ENCODE measurements around the gene HDAC9.
"Not testable (repeated sequence)": the region's sequence is repeated elsewhere in the genome, so short reads cannot be mapped to it uniquely, and the experiment has no call there.

The HDAC9 gene

DNA sequence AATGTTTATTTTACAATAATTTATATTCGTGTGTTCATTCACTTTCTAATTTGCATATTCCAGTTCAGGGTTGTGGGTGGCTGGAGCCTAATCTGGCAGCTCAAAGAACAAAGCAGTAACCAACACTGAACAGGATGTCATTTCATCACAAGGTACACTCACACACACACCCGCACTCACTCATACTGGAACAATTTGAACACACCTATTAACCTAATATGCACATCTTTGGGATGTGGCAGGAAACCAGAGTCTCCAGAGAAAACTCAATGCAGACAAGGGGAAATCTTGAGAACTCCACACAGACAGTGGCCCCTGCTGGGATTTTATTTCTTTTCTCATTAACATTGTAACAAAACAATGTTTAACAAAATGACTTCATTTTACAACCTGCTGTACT, 524.5 kb downstream of the HDAC9 start:
- no peak for DNase-seq (ENCODE audit: low read depth in 2 of 2)

DNA sequence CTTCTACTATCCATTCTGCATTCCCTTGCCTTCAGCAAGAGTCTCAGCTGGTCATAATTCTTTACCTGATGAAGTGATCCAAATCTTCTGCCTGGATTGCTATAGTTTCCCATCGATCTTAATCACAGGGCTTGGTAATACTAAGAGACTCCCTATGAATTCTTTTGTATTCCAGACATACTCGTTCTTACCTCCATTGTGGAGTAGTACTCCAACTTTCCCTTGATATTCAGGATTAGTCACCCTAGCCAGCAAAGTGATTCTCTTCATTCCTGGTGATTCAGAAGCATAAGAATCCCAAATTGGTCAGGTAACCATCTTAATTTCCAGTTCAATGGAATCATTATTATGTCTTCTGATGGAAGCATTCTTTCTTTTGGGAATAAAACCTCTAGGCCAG, 525.2 kb downstream of the HDAC9 start:
- no peak for DNase-seq (ENCODE audit: low read depth in 2 of 2)

DNA sequence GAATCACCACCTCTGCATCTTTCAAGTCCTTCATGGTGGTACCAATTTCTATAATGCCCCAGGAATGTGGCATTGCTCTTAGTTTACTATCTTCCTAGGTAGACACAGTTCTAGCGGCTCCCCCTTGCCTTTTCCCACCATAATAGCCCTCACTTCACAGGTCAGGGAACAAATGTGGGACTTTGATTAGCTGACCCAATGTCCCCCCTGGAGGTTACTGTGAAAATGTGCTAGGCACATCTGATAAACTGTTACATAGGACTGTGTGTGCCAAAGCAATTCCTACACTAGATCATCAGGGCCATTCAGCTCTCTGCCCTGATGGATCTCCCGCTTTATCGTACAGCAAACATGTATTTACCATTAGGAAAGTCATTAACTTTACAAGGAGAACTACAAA, 527.9 kb downstream of the HDAC9 start:
- no peak for DNase-seq (ENCODE audit: low read depth in 2 of 2)

DNA sequence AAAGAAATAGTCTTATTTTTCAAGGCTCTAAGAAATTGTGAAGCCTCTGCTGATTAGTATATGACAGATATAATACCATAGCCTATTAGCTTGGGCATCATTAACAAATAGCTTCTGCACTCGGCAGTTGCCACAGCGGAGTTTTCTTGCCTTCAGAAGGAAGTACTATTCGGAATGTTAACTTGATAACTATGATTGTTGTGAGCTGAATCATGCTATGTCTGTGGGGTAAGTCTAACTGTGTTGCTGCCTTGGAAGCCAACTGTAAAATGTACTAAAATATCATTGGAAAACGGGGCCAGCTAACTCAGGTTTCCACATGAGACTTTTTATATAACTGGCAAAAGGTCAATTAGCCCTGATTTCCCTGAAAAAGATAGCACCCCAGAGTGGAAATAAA, 528.7 kb downstream of the HDAC9 start:
- DNase-seq (ENCODE audit: low read depth in 2 of 2): no peak

DNA sequence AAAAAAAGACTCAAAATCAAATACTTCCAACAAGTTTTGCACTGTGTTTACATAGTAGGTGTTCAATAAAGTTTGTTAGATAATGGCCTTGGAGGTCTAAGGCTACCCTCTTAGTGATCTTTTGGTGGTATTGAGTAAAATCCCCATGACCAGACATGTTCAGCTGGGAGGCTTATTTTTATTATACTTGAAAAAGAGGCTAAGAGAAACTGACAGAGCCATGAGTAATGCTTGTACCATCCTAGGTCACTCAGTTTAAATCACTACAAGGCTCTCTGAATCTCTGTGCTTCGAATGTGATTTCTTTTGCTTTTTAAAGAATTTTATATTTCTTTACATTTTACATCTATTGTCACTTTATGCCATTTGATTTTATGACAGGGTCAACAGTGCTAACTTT, 531.3 kb downstream of the HDAC9 start:
- no peak for DNase-seq (ENCODE audit: low read depth in 2 of 2)

DNA sequence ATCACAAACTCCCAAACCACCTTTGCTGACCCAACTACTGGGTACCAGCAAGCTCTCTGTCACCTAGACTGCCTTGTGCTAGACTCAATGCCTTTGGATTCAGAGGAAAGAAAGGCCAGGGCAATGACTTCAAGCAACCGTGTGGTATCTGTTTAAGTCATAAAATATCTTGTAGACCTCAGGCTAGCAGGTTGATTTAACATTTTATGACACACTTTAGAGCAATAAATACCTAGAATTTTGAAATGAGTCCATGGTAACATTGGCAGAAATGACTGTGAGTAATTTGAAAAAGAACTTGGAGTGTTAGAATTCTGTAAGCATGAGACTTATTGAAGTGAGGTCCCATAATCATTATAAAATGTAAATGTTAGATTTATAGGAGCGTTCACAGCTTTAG, 534.7 kb downstream of the HDAC9 start:
- DNase-seq (ENCODE audit: low read depth in 2 of 2): no peak

DNA sequence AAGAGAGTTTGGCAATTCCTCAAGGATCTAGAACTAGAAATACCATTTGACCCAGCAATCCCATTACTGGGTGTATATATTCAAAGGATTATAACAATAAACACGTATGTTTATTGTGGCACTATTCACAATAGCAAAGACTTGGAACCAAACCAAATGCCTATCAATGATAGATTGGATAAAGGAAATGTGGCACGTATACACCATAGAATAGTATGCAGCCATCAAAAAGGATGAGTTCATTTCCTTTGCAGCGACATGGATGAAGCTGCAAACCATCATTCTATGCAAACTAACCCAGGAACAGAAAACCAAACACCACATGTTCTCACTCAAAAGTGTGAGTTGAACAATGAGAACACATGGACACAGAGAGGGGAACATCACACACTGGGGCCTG, 537.4 kb downstream of the HDAC9 start:
- not testable (repeated sequence) for DNase-seq (ENCODE audit: low read depth in 2 of 2)

DNA sequence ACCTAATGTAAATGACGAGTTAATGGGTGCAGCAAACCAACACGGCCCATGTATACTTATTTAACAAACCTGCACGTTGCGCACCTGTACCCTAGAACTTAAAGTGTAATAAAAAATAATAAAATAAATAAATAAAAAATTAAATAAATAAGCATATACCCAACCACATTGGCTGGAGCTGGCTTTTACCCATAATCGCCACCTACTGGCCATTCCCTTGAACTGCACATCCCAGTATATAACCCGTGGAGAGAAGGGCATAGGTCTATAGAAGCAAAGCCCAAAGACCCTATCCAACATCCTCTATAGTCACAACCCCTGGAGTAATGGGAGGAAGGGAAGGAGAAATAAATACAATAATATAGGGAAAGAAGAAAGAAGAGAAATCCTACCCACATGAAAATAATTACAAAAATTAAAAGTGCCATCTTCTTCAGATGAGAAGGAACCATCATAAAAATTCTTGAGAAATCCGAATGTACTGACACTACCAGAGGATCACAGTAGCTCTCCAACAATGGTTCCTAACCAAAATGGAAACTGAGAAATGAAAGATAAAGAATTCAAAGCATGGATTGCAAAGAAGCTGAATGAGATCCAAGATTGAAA, 556.3 kb downstream of the HDAC9 start:
- no peak for DNase-seq (ENCODE audit: low read depth in 2 of 2)

Data from activated CD8-positive, alpha-beta memory T cell treated with anti-CD3 and anti-CD28 coated beads for 4 hours (primary cell).